Neuronal stem cell (in vitro differentiated cells): Measurements from ENCODE around the gene SCART1.

Source experiments
- DNase-seq: peaks from one replicate; pipeline ENCODE4 v3.0.0-alpha.2; 2013; ENCODE audit warnings: low spot score
- H2AFZ ChIP-seq: one replicate; pipeline ENCODE4 v1.6.1; 2013; ENCODE audit warnings: mild to moderate bottlenecking, low read length, inconsistent platforms
- H2AK5ac ChIP-seq: 2 replicates; pipeline ENCODE4 v1.6.1; 2013; ENCODE audit warnings: low read depth, mild to moderate bottlenecking, inconsistent platforms, low read length, moderate library complexity, mixed read lengths
- H2BK120ac ChIP-seq: 2 replicates; pipeline ENCODE4 v1.6.1; 2013; ENCODE audit warnings: low read depth, mild to moderate bottlenecking, inconsistent platforms, low read length, moderate library complexity, mixed read lengths
- H2BK12ac ChIP-seq: one replicate; pipeline ENCODE4 v1.6.1; 2013; ENCODE audit warnings: low read length, inconsistent platforms
- H2BK15ac ChIP-seq: 2 replicates; pipeline ENCODE4 v1.6.1; 2013; ENCODE audit warnings: mild to moderate bottlenecking, low read length, inconsistent platforms, mixed read lengths
- H2BK5ac ChIP-seq: one replicate; pipeline ENCODE4 v1.6.1; 2013; ENCODE audit warnings: inconsistent platforms, mild to moderate bottlenecking, low read length, moderate library complexity
- H3K14ac ChIP-seq: one replicate; pipeline ENCODE4 v1.6.1; 2013; ENCODE audit warnings: low read length, inconsistent platforms
- H3K18ac ChIP-seq: 2 replicates; pipeline ENCODE4 v1.6.1; 2013; ENCODE audit warnings: low read length, inconsistent platforms
- H3K23ac ChIP-seq: 2 replicates; pipeline ENCODE4 v1.6.1; 2013; ENCODE audit warnings: low read depth, mild to moderate bottlenecking, mixed read lengths, low read length, inconsistent platforms; ENCODE audit not compliant: poor library complexity
- H3K27ac ChIP-seq: replicated peaks from 3 replicates; pipeline ENCODE4 v1.5.1; 2013; ENCODE audit warnings: low read length, inconsistent platforms
- H3K27me3 ChIP-seq, 3 experiments: 2 replicates each; pipeline ENCODE4 v1.6.1; 2013; ENCODE audit warnings: low read length in 3 of 3, mild to moderate bottlenecking in 2 of 3, inconsistent platforms in 1 of 3, low read depth in 1 of 3, mixed read lengths in 1 of 3, moderate library complexity in 1 of 3; ENCODE audit not compliant: control insufficient read depth in 3 of 3, insufficient read depth in 3 of 3
- H3K36me3 ChIP-seq, 2 donors: replicated peaks in 1 of 2; 2 replicates each; pipeline ENCODE4 v1.6.1; 2013; ENCODE audit warnings: low read length in 2 of 2; ENCODE audit not compliant: control insufficient read depth in 2 of 2, insufficient read depth in 2 of 2
- H3K4ac ChIP-seq: 2 replicates; pipeline ENCODE4 v1.6.1; 2013; ENCODE audit warnings: inconsistent platforms, mild to moderate bottlenecking, low read length, moderate library complexity
- H3K4me1 ChIP-seq, 2 donors: 1 replicate in 1 of 2; 2 replicates in 1 of 2; pipeline ENCODE4 v1.6.1; 2013; ENCODE audit warnings: low read length in 2 of 2, low read depth in 1 of 2; ENCODE audit not compliant: control insufficient read depth in 2 of 2, insufficient read depth in 1 of 2
- H3K4me2 ChIP-seq: one replicate; pipeline ENCODE4 v1.6.1; 2013; ENCODE audit warnings: mild to moderate bottlenecking, low read length, inconsistent platforms; ENCODE audit not compliant: insufficient read depth, poor library complexity, severe bottlenecking
- H3K4me3 ChIP-seq, 2 donors: 2 replicates each; pipeline ENCODE4 v1.5.1; 2013; ENCODE audit warnings: low read length in 2 of 2, mild to moderate bottlenecking in 2 of 2, inconsistent platforms in 1 of 2, moderate library complexity in 1 of 2
- H3K79me1 ChIP-seq: one replicate; pipeline ENCODE4 v1.6.1; 2013; ENCODE audit warnings: low read depth, mild to moderate bottlenecking, inconsistent platforms, low read length, moderate library complexity
- H3K9ac ChIP-seq: one replicate; pipeline ENCODE4 v1.6.1; 2013; ENCODE audit warnings: mild to moderate bottlenecking, low read depth, low read length, inconsistent platforms; ENCODE audit not compliant: poor library complexity
- H3K9me3 ChIP-seq, 2 donors: replicated peaks in 1 of 2; 2 replicates each; pipeline versions ENCODE3 to v1.6.1; 2013; ENCODE audit warnings: low read length in 2 of 2, mild to moderate bottlenecking in 2 of 2, inconsistent platforms in 1 of 2, low read depth in 1 of 2, mixed read lengths in 1 of 2, moderate library complexity in 1 of 2; ENCODE audit not compliant: control insufficient read depth in 2 of 2, insufficient read depth in 1 of 2
- H4K8ac ChIP-seq: one replicate; pipeline ENCODE4 v1.6.1; 2013; ENCODE audit warnings: low read depth, mild to moderate bottlenecking, inconsistent platforms, low read length, moderate library complexity
- H4K91ac ChIP-seq: one replicate; pipeline ENCODE4 v1.6.1; 2013; ENCODE audit warnings: low read length, low read depth, mild to moderate bottlenecking, inconsistent platforms; ENCODE audit not compliant: poor library complexity
- WGBS, 2 donors: extraction: QIAGEN DNeasy Blood & Tissue Kit; methylation state at CpG; one replicate each; pipeline ENCODE4 v1.1.7; 2013; ENCODE audit warnings: missing lambda C conversion rate in 2 of 2, mixed read lengths in 1 of 2; ENCODE audit not compliant: insufficient read length in 2 of 2, insufficient replicate concordance in 1 of 2; ENCODE audit errors: extremely low coverage in 2 of 2; 5-methylcytosine and 5-hydroxymethylcytosine counted together

Gene SCART1

DNA sequence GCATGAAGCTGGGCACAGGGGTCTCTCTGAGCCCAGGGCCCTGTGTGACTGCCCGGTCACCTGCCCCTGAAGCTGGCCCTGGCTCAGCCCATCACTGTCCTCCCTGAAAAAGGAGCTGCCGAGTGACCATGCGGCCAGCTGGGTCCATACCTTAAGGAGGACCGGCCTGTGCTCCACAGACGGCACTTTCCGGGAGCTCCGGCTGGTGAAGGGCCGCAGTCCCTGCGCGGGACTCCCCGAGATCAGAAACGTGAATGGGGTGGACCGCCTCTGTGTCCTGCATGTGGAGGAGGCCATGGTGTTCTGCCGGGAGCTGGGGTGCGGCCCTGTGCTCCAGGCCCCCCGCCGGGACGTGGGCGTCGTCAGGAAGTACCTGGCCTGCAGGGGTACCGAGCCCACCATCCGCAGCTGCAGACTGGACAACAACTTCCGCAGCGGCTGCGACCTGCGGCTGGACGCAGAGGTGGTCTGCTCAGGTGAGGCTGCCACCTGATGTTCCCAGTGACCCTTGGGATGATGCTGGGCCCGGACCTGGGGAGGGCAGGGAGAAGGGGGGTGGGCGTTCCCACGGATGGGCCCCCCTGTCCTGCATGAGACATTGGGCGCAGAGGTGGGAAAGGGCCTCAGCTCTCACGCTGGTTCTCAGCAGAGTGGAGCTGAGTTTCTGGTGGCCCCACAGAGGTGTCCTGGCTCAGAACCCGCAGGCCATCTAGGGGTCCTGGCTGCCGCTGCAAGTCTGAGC is 3.5 kb downstream of the SCART1 start:
- Histone ChIP-seq H2BK12ac (no peak overlapping the region), H3K4ac (no peak overlapping the region), H3K9ac (no peak overlapping the region), H2BK120ac (no peak overlapping the region), H3K4me2 (no peak overlapping the region), H4K8ac (no peak overlapping the region), H2BK15ac (no peak overlapping the region), H3K14ac (no peak overlapping the region), H3K23ac (no peak overlapping the region), H3K4me1 (no peaks in the 10 kb centered on the region), H3K18ac (no peak overlapping the region), H4K91ac (no peak overlapping the region), H2AFZ (no peak overlapping the region), H2AK5ac (no peak overlapping the region), H3K27me3 (no peaks in the 10 kb centered on the region), H3K4me3 (peak overlapping the region in 1 of 2 donors; percentile 9), H3K36me3 (no peaks in the 10 kb centered on the region), H3K79me1 (peaks cover 8% of the 10 kb centered on the region), H3K27ac (no peak overlapping the region), H3K9me3 (peaks cover 0 to 72% of the 10 kb centered on the region in 2 donors), H2BK5ac (no peak overlapping the region)
- DNase-seq, result no peak
- WGBS, 2 donors, result no CpG with 5 or more reads among the region's 34 CpGs

DNA sequence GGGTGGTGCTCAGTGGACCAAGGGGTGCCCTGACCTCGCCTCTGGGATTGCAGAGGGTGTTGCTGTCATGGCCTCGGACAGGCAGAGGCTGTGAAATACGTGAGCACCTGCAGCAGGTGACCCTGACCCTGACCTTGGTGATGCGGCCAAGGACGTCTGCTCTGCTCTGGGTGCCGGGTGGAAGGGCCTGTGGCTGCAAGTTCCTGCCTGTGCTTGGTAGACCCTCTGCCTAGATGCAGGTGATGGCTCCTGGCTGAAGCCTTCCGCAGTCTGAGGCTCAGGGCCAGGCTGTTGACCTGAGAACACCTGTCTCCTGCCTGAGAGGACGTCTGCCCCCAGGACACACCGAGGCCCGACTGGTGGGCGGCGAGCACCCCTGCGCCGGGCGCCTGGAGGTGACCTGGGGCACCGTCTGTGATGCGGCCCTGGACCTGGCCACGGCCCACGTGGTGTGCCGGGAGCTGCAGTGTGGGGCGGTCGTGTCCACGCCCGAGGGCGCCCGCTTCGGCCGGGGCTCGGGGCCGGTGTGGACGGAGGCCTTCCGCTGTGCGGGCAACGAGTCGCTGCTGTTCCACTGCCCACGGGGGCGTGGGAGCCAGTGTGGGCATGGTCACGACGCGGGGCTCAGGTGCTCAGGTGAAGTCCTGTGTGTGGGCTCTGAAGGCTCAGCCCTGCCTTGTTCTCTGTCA is 4.4 kb downstream of the SCART1 start:
- H3K23ac ChIP-seq, result no peak overlapping the region
- no peaks in the 10 kb centered on the region for H3K4me1 ChIP-seq
- no peaks in the 10 kb centered on the region for H3K36me3 ChIP-seq
- H2BK12ac ChIP-seq, result no peak overlapping the region
- H3K4me2 ChIP-seq, result no peak overlapping the region
- peaks cover 0 to 74% of the 10 kb centered on the region in 2 donors for H3K9me3 ChIP-seq
- no peak overlapping the region for H3K14ac ChIP-seq
- H3K79me1 ChIP-seq, result peaks cover 8% of the 10 kb centered on the region
- no CpG with 5 or more reads among the region's 40 CpGs for WGBS, 2 donors
- no peak overlapping the region for H3K9ac ChIP-seq
- H3K27ac ChIP-seq, result no peak overlapping the region
- no peak overlapping the region for H3K4ac ChIP-seq
- no peak overlapping the region for H3K18ac ChIP-seq
- H3K27me3 ChIP-seq, result no peaks in the 10 kb centered on the region
- no peak overlapping the region for H4K91ac ChIP-seq
- no peak overlapping the region for H4K8ac ChIP-seq
- H2BK5ac ChIP-seq, result no peak overlapping the region
- H2BK120ac ChIP-seq, result no peak overlapping the region
- H2BK15ac ChIP-seq, result no peak overlapping the region
- DNase-seq, result no peak
- no peak overlapping the region for H2AFZ ChIP-seq
- no peak overlapping the region for H2AK5ac ChIP-seq
- peak overlapping the region in 1 of 2 donors; percentile 56 for H3K4me3 ChIP-seq

- Histone ChIP-seq H4K91ac (no peak overlapping the region), H3K79me1 (peaks cover 8% of the 10 kb centered on the region), H3K18ac (no peak overlapping the region), H3K27me3 (no peaks in the 10 kb centered on the region), H3K4ac (no peak overlapping the region), H2AFZ (no peak overlapping the region), H3K4me3 (no peak overlapping the region), H3K23ac (peak overlapping the region; percentile 43), H3K4me2 (no peak overlapping the region), H2BK15ac (no peak overlapping the region), H3K9me3 (peaks cover 0 to 67% of the 10 kb centered on the region in 2 donors), H3K36me3 (no peaks in the 10 kb centered on the region), H3K4me1 (no peaks in the 10 kb centered on the region), H2AK5ac (no peak overlapping the region), H3K14ac (no peak overlapping the region), H2BK5ac (no peak overlapping the region), H2BK120ac (no peak overlapping the region), H4K8ac (no peak overlapping the region), H2BK12ac (no peak overlapping the region), H3K9ac (no peak overlapping the region), H3K27ac (no peak overlapping the region)
- DNase-seq, result no peak
- no CpG with 5 or more reads among the region's 21 CpGs for WGBS, 2 donors
Observed at GRCh38 chr10:133458710-133459453, 5.1 kb downstream of the SCART1 start.
